Measurements from ENCODE around the gene RNF212B.
A peak's percentile ranks its signal among the peaks of the same experiment; 100 is the strongest.

The RNF212B gene

DNA sequence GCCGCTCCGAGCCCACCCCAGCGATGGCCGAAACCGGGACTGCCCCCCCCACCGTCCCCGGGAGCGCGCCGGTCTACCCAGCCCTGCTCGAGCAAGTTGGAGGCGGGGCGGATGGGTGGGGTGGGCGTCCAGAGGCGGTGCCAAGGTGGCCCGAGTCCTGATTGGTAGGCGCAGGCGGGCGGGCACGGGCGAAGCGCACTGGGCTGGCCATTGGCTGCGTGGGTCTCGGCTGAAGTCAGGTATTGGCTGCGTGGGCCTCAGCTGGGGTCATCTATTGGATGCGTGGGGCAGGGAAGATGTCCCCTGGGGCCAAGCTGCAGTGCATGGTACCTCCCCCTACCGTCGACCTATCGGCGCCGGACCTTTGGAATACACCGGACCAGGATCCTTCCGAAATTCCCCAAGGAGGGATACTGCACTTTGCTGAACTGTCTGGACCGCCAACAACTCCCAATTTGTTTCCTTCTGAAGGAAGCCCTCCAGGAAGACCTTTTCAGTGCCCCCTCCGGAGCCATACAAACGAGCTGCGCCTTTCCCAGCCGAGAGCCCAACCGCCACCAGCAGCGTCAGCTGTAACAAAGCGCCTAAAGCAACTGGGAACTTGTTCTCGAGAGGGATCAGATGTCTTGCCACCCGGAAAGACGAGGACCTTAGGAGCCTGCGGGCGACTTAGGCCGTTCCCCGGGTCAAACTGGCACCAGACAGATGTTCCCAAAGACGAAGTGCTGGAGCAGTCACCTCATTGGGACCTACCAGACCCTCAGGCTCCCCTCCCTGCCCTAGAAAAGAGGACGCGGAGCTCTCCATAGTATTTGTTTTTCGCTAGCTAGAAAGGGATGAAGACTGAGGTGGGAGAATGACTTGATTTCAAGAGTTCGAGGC lies 48.5 kb downstream of the RNF212B start, which contains the start of gene HOMEZ:
Gene HOMEZ, minus strand, starts transcription at position 113 of the 882 bp plus-strand sequence. CDS start 180 bp downstream, outside the sequence.
- H3K36me3 ChIP-seq (ENCODE audit: control insufficient read depth in 2 of 2, insufficient read depth in 1 of 2, low read length in 2 of 2), result peaks cover 0 to 3% of the 10 kb centered on the region in 2 experiments; a peak in 1 of 3 replicates
- no peaks in the 10 kb centered on the region for H3K9me3 ChIP-seq (ENCODE audit: control insufficient read depth, insufficient read depth, low read depth, low read length)
- POLR2A ChIA-PET, result interaction anchor here (0.6 to 3.1 kb wide), 15 partner anchors 10 to 567 kb away, joined by 3 to 41 read pairs (median 5); partner anchors contain the start of genes BCL2L2, HAUS4, PABPN1 and PPP1R3E
- CTCF ChIA-PET, result interaction anchor here (0.6 to 2.2 kb wide), 9 partner anchors 9 to 281 kb away, joined by 3 to 8 read pairs (median 3); partner anchors contain the start of gene AP1G2
- peak within 1 kb of the TSS; percentile 96 for H3K27ac ChIP-seq (ENCODE audit: extremely low read depth, low read depth, low read length)
- H3K4me1 ChIP-seq (ENCODE audit: control insufficient read depth, insufficient read depth, low read length), result peaks cover 12% of the 10 kb centered on the region
- peak within 1 kb of the TSS; percentile 90 for H3K4me3 ChIP-seq (ENCODE audit: low read depth, low read length)
- TF ChIP-seq, protein P1, sequence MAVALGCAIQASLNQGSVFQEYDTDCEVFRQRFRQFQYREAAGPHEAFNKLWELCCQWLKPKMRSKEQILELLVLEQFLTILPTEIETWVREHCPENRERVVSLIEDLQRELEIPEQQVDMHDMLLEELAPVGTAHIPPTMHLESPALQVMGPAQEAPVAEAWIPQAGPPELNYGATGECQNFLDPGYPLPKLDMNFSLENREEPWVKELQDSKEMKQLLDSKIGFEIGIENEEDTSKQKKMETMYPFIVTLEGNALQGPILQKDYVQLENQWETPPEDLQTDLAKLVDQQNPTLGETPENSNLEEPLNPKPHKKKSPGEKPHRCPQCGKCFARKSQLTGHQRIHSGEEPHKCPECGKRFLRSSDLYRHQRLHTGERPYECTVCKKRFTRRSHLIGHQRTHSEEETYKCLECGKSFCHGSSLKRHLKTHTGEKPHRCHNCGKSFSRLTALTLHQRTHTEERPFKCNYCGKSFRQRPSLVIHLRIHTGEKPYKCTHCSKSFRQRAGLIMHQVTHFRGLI (tag by site-specific recombination; IDR thresholded peaks at IDR 0.05), result peak; percentile 97
- TF ChIP-seq ZNF624 (tag by site-specific recombination; IDR thresholded peaks at IDR 0.05) (no peak), ZNF677 (tag by site-specific recombination; IDR thresholded peaks at IDR 0.05) (no peak), ZNF423 (tag by site-specific recombination; IDR thresholded peaks at IDR 0.05) (peak; percentile 87), ZFP3 (tag by site-specific recombination; IDR thresholded peaks at IDR 0.05; ENCODE audit: low read depth) (no peak), ZNF391 (tag by site-specific recombination; IDR thresholded peaks at IDR 0.05; ENCODE audit: borderline replicate concordance, low read depth) (peak; percentile 15; the same call in 1 of the 2 replicates), KLF16 (tag by site-specific recombination; IDR thresholded peaks at IDR 0.05) (peak; percentile 48), ZNF561 (tag by site-specific recombination; IDR thresholded peaks at IDR 0.05; ENCODE audit: borderline replicate concordance) (peak; percentile 59), TRIM28 (IDR thresholded peaks at IDR 0.05; ENCODE audit: borderline replicate concordance, low read length) (peak; percentile 82), ZNF121 (tag by site-specific recombination; IDR thresholded peaks at IDR 0.05) (no peak), ZBTB20 (tag by site-specific recombination; IDR thresholded peaks at IDR 0.05) (peak; percentile 93), ZFHX2 (tag by site-specific recombination; conservative IDR thresholded peaks at IDR 0.05) (peak; percentile 95), ZNF133 (tag by site-specific recombination; IDR thresholded peaks at IDR 0.05) (no peak), IKZF3 (tag by site-specific recombination; IDR thresholded peaks at IDR 0.05) (peak; percentile 93), MZF1 (tag by site-specific recombination; IDR thresholded peaks at IDR 0.05; ENCODE audit: borderline replicate concordance) (peak; percentile 68; the same call in 1 of the 2 replicates), EGR2 (tag by site-specific recombination; IDR thresholded peaks at IDR 0.05; ENCODE audit: low read depth) (peak; percentile 95), ZNF335 (tag by site-specific recombination; conservative IDR thresholded peaks at IDR 0.05) (peak; percentile 77), ZNF341 (tag by site-specific recombination; IDR thresholded peaks at IDR 0.05; ENCODE audit: low read depth) (peak; percentile 43), ZBTB8A (tag by site-specific recombination; IDR thresholded peaks at IDR 0.05) (peak; percentile 70), ZNF544 (tag by site-specific recombination; IDR thresholded peaks at IDR 0.05) (no peak)
- TF ChIP-seq, protein P2, sequence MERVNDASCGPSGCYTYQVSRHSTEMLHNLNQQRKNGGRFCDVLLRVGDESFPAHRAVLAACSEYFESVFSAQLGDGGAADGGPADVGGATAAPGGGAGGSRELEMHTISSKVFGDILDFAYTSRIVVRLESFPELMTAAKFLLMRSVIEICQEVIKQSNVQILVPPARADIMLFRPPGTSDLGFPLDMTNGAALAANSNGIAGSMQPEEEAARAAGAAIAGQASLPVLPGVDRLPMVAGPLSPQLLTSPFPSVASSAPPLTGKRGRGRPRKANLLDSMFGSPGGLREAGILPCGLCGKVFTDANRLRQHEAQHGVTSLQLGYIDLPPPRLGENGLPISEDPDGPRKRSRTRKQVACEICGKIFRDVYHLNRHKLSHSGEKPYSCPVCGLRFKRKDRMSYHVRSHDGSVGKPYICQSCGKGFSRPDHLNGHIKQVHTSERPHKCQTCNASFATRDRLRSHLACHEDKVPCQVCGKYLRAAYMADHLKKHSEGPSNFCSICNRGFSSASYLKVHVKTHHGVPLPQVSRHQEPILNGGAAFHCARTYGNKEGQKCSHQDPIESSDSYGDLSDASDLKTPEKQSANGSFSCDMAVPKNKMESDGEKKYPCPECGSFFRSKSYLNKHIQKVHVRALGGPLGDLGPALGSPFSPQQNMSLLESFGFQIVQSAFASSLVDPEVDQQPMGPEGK (tag by site-specific recombination; IDR thresholded peaks at IDR 0.05), result peak; percentile 88
- TF ChIP-seq, protein P3, sequence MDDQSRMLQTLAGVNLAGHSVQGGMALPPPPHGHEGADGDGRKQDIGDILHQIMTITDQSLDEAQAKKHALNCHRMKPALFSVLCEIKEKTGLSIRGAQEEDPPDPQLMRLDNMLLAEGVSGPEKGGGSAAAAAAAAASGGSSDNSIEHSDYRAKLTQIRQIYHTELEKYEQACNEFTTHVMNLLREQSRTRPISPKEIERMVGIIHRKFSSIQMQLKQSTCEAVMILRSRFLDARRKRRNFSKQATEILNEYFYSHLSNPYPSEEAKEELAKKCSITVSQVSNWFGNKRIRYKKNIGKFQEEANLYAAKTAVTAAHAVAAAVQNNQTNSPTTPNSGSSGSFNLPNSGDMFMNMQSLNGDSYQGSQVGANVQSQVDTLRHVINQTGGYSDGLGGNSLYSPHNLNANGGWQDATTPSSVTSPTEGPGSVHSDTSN (CRISPR knock-in tag; IDR thresholded peaks at IDR 0.05), result no peak
- TF ChIP-seq, protein P4, sequence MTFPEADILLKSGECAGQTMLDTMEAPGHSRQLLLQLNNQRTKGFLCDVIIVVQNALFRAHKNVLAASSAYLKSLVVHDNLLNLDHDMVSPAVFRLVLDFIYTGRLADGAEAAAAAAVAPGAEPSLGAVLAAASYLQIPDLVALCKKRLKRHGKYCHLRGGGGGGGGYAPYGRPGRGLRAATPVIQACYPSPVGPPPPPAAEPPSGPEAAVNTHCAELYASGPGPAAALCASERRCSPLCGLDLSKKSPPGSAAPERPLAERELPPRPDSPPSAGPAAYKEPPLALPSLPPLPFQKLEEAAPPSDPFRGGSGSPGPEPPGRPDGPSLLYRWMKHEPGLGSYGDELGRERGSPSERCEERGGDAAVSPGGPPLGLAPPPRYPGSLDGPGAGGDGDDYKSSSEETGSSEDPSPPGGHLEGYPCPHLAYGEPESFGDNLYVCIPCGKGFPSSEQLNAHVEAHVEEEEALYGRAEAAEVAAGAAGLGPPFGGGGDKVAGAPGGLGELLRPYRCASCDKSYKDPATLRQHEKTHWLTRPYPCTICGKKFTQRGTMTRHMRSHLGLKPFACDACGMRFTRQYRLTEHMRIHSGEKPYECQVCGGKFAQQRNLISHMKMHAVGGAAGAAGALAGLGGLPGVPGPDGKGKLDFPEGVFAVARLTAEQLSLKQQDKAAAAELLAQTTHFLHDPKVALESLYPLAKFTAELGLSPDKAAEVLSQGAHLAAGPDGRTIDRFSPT (tag by site-specific recombination; IDR thresholded peaks at IDR 0.05), result peak; percentile 94
- TF ChIP-seq, protein P5, sequence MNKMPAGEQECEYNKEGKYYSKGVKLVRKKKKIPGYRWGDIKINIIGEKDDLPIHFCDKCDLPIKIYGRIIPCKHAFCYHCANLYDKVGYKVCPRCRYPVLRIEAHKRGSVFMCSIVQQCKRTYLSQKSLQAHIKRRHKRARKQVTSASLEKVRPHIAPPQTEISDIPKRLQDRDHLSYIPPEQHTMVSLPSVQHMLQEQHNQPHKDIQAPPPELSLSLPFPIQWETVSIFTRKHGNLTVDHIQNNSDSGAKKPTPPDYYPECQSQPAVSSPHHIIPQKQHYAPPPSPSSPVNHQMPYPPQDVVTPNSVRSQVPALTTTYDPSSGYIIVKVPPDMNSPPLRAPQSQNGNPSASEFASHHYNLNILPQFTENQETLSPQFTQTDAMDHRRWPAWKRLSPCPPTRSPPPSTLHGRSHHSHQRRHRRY (tag by site-specific recombination; IDR thresholded peaks at IDR 0.05), result no peak
- TF ChIP-seq, protein P6, sequence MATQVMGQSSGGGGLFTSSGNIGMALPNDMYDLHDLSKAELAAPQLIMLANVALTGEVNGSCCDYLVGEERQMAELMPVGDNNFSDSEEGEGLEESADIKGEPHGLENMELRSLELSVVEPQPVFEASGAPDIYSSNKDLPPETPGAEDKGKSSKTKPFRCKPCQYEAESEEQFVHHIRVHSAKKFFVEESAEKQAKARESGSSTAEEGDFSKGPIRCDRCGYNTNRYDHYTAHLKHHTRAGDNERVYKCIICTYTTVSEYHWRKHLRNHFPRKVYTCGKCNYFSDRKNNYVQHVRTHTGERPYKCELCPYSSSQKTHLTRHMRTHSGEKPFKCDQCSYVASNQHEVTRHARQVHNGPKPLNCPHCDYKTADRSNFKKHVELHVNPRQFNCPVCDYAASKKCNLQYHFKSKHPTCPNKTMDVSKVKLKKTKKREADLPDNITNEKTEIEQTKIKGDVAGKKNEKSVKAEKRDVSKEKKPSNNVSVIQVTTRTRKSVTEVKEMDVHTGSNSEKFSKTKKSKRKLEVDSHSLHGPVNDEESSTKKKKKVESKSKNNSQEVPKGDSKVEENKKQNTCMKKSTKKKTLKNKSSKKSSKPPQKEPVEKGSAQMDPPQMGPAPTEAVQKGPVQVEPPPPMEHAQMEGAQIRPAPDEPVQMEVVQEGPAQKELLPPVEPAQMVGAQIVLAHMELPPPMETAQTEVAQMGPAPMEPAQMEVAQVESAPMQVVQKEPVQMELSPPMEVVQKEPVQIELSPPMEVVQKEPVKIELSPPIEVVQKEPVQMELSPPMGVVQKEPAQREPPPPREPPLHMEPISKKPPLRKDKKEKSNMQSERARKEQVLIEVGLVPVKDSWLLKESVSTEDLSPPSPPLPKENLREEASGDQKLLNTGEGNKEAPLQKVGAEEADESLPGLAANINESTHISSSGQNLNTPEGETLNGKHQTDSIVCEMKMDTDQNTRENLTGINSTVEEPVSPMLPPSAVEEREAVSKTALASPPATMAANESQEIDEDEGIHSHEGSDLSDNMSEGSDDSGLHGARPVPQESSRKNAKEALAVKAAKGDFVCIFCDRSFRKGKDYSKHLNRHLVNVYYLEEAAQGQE (tag by site-specific recombination; IDR thresholded peaks at IDR 0.05), result peak; percentile 83

All from HEK293 (cell line).